ENCODE data around the gene LCA5.
"Not testable (repeated sequence)": the region's sequence is repeated elsewhere in the genome, so short reads cannot be mapped to it uniquely, and the experiment has no call there.

LCA5 gene

DNA sequence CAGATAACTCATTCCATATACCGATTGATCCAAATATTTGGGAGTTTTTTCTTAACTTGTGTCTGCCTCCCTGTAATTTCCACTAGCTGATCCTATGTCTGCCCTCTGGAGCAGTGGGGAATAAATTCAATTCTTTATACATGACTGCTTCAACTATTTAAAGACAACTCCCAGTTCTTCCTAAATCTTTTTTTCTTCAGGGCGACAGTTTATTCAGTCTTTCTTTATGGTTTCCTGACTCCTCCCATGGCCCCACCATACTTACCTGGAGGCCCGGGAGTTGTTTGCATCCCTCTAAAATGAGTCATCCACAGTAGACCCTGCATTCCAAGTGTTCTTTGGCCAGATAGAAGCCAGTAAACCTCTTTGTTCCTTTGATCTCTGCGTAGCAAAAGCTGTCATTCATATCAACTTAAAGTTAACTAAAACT, 73.6 kb downstream of the LCA5 start:
- DNase-seq, result no peak

- peak in 1 of 2 experiments; percentile 16 for DNase-seq
These were observed 76.0 kb downstream of the LCA5 start for GRCh38 chr6:79461205-79461604.

DNA sequence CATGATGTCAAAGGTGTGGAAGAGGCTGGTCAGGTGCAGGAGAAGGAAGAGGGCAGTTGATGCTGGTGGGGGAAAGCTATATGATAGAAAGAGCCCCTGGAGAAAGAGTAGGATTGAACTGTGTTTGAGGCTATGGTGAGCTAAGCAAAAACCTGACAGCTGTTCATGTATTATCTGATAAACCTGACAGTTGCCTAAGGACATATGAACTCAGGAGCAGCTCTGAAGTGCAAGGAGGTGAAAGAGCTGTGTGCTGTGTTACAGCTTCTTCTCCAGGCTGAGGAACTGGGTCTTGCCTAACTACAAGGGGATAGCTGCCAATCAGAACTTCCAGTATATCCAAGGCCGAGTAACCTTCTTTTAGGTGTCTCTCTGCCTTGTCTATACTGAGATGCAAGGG, 81.8 kb downstream of the LCA5 start:
- DNase-seq, result no peak

DNA sequence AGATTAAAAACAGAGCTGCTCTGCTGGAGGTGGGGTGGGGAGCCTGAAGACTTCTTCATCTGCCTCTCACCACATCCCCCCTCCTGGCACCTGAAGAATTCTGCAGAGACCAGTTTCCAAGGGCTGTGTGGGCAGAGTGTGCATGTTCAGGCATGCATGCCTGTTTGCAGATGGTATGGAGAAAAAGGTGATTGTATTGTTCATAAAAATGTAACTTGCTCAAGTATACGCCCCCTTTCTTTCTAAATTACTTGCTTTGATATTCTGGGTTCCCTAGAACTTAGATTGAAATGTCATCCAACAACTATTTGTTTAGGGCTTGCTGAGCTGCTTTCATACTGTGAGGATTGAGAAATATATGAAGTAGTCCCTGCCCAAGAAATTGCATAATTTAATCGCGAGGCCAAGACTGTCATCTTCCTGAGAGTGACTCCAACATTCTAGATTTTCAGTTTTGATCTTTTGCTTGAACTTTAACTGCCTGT, 83.6 kb downstream of the LCA5 start:
- DNase-seq, result peak; percentile 7 to 42

GRCh38 chr6:79450984-79451383, 86.2 kb downstream of the LCA5 start:
- DNase-seq, result no peak

DNA sequence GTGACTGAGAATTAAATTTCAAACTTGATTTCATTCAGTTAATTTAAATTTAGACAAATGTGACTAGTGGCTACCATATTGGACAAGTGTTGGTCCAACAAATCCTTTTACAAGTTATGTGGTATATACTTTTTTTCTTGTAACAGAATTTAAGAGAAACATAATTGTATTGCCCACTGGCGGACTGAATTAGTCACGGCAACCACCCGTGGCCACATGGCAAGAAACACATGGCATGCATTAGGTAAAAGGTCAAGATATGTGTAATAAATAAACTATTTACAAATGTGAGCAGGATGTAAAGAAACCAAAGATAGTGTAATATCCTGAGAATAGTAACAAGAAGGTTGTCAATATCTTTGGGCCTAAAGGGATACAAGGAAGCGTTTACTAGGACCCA, 91.2 kb downstream of the LCA5 start:
- DNase-seq, result no peak

DNA sequence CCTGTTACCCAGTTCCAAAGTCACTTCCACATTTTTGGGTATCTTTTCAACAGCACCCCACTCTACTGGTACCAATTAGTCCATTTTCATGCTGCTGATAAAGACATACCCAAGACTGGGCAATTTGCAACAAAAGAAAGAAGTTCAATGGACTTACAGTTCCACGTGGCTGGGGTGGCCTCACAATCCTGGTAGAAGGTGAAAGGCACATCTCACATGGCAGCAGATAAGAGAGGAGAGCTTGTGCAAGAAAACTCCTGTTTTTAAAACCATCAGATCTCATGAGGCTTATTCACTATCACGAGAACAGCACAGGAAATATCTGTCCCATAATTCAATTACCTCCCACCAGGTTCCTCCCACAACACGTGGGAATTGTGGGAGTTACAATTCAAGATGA, 93.4 kb downstream of the LCA5 start:
- not testable (repeated sequence) for DNase-seq

- DNase-seq, result no peak
These were observed 96.0 kb downstream of the LCA5 start for GRCh38 chr6:79441192-79441591.

- peak; percentile 19 to 24 for DNase-seq
These were observed 96.6 kb downstream of the LCA5 start for GRCh38 chr6:79440598-79440997.

DNA sequence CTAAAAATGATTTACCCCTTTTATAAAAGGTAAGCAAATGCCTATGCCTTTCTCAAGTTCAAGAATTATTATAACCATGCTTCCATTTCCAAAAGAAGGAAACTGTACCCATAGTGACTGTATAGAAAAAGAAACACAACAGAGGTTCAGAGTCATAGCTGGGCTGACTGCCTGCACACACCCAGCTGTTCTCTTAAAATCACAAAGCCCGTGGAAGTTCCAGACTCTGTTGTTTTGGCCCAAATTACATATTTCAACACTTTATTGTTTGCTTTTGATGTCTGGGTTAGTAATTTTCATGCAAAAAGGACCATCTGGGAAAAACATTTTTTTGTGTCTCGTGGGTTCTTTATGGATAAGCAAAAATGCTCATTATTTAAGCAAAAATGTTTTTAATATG, 99.2 kb downstream of the LCA5 start:
- no peak for DNase-seq

- DNase-seq, result no peak
These were observed 101.0 kb downstream of the LCA5 start for GRCh38 chr6:79436241-79436640.

GRCh38 chr6:79435746-79436145, 101.5 kb downstream of the LCA5 start:
- no peak for DNase-seq

All from NCI-H526 (cell line).